Mesenchymal stem cell (in vitro differentiated cells and primary cell): ENCODE results near the gene CNDP2.

Source experiments
- DNase-seq: peaks from one replicate; pipeline ENCODE4 v3.0.0-alpha.2; 2013
- H2AFZ ChIP-seq: one replicate; pipeline ENCODE4 v1.6.1; 2013; ENCODE audit warnings: low read depth, mild to moderate bottlenecking, control low read depth, inconsistent platforms, low read length, moderate library complexity
- H2AK5ac ChIP-seq: 2 replicates; pipeline ENCODE4 v1.6.1; 2013; ENCODE audit warnings: low read length, moderate library complexity, mild to moderate bottlenecking, inconsistent platforms; ENCODE audit not compliant: severe bottlenecking
- H2BK120ac ChIP-seq: one replicate; pipeline ENCODE4 v1.6.1; 2013; ENCODE audit warnings: low read depth, mild to moderate bottlenecking, inconsistent platforms, low read length, moderate library complexity
- H2BK12ac ChIP-seq, 2 experiments: one replicate each; pipeline ENCODE4 v1.6.1; 2013; ENCODE audit warnings: inconsistent platforms in 2 of 2, low read length in 2 of 2, mild to moderate bottlenecking in 2 of 2, moderate library complexity in 2 of 2, control low read depth in 1 of 2
- H2BK15ac ChIP-seq: one replicate; pipeline ENCODE4 v1.6.1; 2013; ENCODE audit warnings: mild to moderate bottlenecking, low read depth, inconsistent platforms; ENCODE audit not compliant: poor library complexity, severe bottlenecking
- H2BK5ac ChIP-seq: 2 replicates; pipeline ENCODE4 v1.6.1; 2013; ENCODE audit warnings: low read depth, mild to moderate bottlenecking, low read length, control low read depth, inconsistent platforms; ENCODE audit not compliant: poor library complexity, severe bottlenecking
- H3K14ac ChIP-seq, 2 experiments: one replicate each; pipeline ENCODE4 v1.6.1; 2013; ENCODE audit warnings: inconsistent platforms in 2 of 2, low read length in 2 of 2, control low read depth in 1 of 2, mild to moderate bottlenecking in 1 of 2, moderate library complexity in 1 of 2
- H3K18ac ChIP-seq, 2 experiments: one replicate each; pipeline ENCODE4 v1.6.1; 2013; ENCODE audit warnings: inconsistent platforms in 2 of 2, low read length in 2 of 2, control low read depth in 1 of 2, low read depth in 1 of 2, mild to moderate bottlenecking in 1 of 2
- H3K23ac ChIP-seq, 2 experiments: one replicate each; pipeline ENCODE4 v1.6.1; 2013; ENCODE audit warnings: inconsistent platforms in 2 of 2, low read length in 2 of 2, mild to moderate bottlenecking in 2 of 2, moderate library complexity in 2 of 2, control low read depth in 1 of 2
- H3K27ac ChIP-seq: 2 replicates; pipeline ENCODE4 v1.5.1; 2013; ENCODE audit warnings: mild to moderate bottlenecking, moderate library complexity, low read length, control low read depth, inconsistent platforms; ENCODE audit not compliant: poor library complexity, severe bottlenecking
- H3K27me3 ChIP-seq, 2 experiments: 2 replicates each; pipeline versions ENCODE4 v1.6.1 to v1.7.0; 2013; ENCODE audit warnings: low read length in 2 of 2, mild to moderate bottlenecking in 2 of 2, moderate library complexity in 2 of 2, control low read depth in 1 of 2, inconsistent platforms in 1 of 2; ENCODE audit not compliant: control insufficient read depth in 1 of 2, insufficient read depth in 1 of 2
- H3K36me3 ChIP-seq, 2 experiments: 2 replicates each; pipeline versions ENCODE4 v1.6.1 to v1.7.0; 2013; ENCODE audit warnings: low read length in 2 of 2, control low read depth in 1 of 2, inconsistent platforms in 1 of 2, low read depth in 1 of 2, mild to moderate bottlenecking in 1 of 2; ENCODE audit not compliant: insufficient read depth in 2 of 2, control insufficient read depth in 1 of 2
- H3K4ac ChIP-seq, 2 experiments: one replicate each; pipeline ENCODE4 v1.6.1; 2013; ENCODE audit warnings: inconsistent platforms in 2 of 2, low read length in 2 of 2, mild to moderate bottlenecking in 2 of 2, moderate library complexity in 2 of 2, control low read depth in 1 of 2, low read depth in 1 of 2
- H3K4me1 ChIP-seq: 2 replicates; pipeline ENCODE4 v1.6.1; 2013; ENCODE audit warnings: low read depth, low read length, control low read depth; ENCODE audit not compliant: control insufficient read depth, insufficient read depth
- H3K4me2 ChIP-seq: 2 replicates; pipeline ENCODE4 v1.6.1; 2013; ENCODE audit warnings: low read length, mild to moderate bottlenecking, inconsistent platforms; ENCODE audit not compliant: poor library complexity, severe bottlenecking
- H3K4me3 ChIP-seq, 2 experiments: 2 replicates each; pipeline versions ENCODE4 v1.5.1 to v1.7.0; 2013; ENCODE audit warnings: low read length in 2 of 2, mild to moderate bottlenecking in 2 of 2, control low read depth in 1 of 2, low read depth in 1 of 2; ENCODE audit not compliant: insufficient read depth in 1 of 2
- H3K79me1 ChIP-seq: replicated peaks from 2 replicates; pipeline ENCODE4 v1.6.1; 2013; ENCODE audit warnings: mild to moderate bottlenecking, control low read depth, low read length, inconsistent platforms; ENCODE audit not compliant: poor library complexity, severe bottlenecking
- H3K9ac ChIP-seq: 2 replicates; pipeline ENCODE4 v1.7.0; 2013; ENCODE audit warnings: mild to moderate bottlenecking, low read length, moderate library complexity
- H3K9me3 ChIP-seq: 2 replicates; pipeline ENCODE4 v1.7.0; 2013; ENCODE audit warnings: mild to moderate bottlenecking, low read length; ENCODE audit not compliant: control insufficient read depth
- H4K8ac ChIP-seq: one replicate; pipeline ENCODE4 v1.6.1; 2013; ENCODE audit warnings: inconsistent platforms, mild to moderate bottlenecking, low read length, moderate library complexity
- H4K91ac ChIP-seq: one replicate; pipeline ENCODE4 v1.6.1; 2013; ENCODE audit warnings: mild to moderate bottlenecking, low read length, inconsistent platforms
- WGBS: methylation state at CpG from one replicate; pipeline ENCODE4 v1.1.7; 2013; ENCODE audit warnings: mixed read lengths; 5-methylcytosine and 5-hydroxymethylcytosine counted together

Gene CNDP2

DNA sequence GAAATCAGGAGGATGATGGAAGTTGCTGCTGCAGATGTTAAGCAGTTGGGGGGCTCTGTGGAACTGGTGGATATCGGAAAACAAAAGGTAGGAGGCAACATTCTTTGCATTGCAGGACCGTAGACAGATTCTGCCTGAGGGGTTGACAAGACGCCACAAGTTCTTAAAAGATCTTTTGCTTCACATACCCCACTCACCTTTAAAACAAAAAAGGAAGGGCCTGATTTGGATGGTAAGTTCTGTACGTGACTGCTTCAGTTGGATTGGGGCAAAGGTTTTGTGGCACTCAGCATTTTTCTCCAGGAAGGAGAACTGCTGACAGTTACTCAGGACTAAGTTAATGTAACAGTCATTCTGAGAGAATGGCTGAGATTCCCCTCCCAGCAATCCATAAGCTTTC, 5.2 kb downstream of the CNDP2 start:
- no peak overlapping the region for H3K14ac ChIP-seq
- no peak overlapping the region for H3K18ac ChIP-seq
- no peaks in the 10 kb centered on the region for H3K9me3 ChIP-seq
- no peak overlapping the region for H2BK15ac ChIP-seq
- H2BK12ac ChIP-seq: peak overlapping the region in 1 of 2 experiments; percentile 35
- H3K23ac ChIP-seq: no peak overlapping the region
- 100% methylated on average over 1 of the region's 4 CpGs for WGBS
- H2AFZ ChIP-seq: no peak overlapping the region
- H3K9ac ChIP-seq: no peak overlapping the region
- H3K27ac ChIP-seq: peak overlapping the region; percentile 85
- no peak overlapping the region for H4K91ac ChIP-seq
- no peaks in the 10 kb centered on the region for H3K27me3 ChIP-seq
- no peak for DNase-seq
- H3K36me3 ChIP-seq: peaks cover 24 to 44% of the 10 kb centered on the region in 2 experiments
- peaks cover 11% of the 10 kb centered on the region for H3K79me1 ChIP-seq
- H3K4ac ChIP-seq: no peak overlapping the region
- peak overlapping the region; percentile 59 for H3K4me2 ChIP-seq
- H3K4me1 ChIP-seq: peaks cover 17% of the 10 kb centered on the region
- no peak overlapping the region for H3K4me3 ChIP-seq
- H2BK120ac ChIP-seq: no peak overlapping the region
- H2AK5ac ChIP-seq: peak overlapping the region; percentile 71
- H4K8ac ChIP-seq: no peak overlapping the region
- peak overlapping the region; percentile 83 for H2BK5ac ChIP-seq

DNA sequence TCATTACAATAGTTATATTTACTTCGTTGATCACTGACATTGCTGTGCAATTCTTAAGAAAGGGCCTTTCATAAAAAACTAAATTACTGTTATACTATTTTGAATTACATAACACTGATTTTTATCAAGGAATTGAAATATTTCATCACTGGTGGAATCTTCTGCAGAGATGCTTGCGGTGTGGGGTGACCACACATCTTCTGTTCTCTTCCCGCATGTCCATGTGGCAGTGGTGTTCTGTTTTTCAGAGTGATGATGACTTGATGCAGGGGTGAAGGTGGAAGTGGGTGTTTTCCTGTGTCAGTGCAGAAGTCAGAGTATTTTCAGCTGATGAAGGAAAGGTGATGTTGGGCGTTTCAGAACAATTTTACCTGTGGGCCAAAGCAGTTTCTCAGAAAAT, 7.0 kb downstream of the CNDP2 start:
- no peak overlapping the region for H3K4me3 ChIP-seq
- H3K27ac ChIP-seq: no peak overlapping the region
- H3K79me1 ChIP-seq: peaks cover 27% of the 10 kb centered on the region
- no peak overlapping the region for H2AFZ ChIP-seq
- no peaks in the 10 kb centered on the region for H3K9me3 ChIP-seq
- H4K91ac ChIP-seq: no peak overlapping the region
- WGBS: 98% methylated on average over 3 of the region's 4 CpGs
- H4K8ac ChIP-seq: no peak overlapping the region
- peaks cover 14% of the 10 kb centered on the region for H3K4me1 ChIP-seq
- no peak overlapping the region for H3K9ac ChIP-seq
- H3K23ac ChIP-seq: no peak overlapping the region
- DNase-seq: no peak
- no peak overlapping the region for H2BK15ac ChIP-seq
- H3K36me3 ChIP-seq: peaks cover 41 to 61% of the 10 kb centered on the region in 2 experiments
- no peak overlapping the region for H2BK12ac ChIP-seq
- no peak overlapping the region for H3K4me2 ChIP-seq
- no peak overlapping the region for H3K18ac ChIP-seq
- no peak overlapping the region for H2BK5ac ChIP-seq
- H2AK5ac ChIP-seq: no peak overlapping the region
- H2BK120ac ChIP-seq: no peak overlapping the region
- H3K4ac ChIP-seq: no peak overlapping the region
- no peak overlapping the region for H3K14ac ChIP-seq
- H3K27me3 ChIP-seq: no peaks in the 10 kb centered on the region

DNA sequence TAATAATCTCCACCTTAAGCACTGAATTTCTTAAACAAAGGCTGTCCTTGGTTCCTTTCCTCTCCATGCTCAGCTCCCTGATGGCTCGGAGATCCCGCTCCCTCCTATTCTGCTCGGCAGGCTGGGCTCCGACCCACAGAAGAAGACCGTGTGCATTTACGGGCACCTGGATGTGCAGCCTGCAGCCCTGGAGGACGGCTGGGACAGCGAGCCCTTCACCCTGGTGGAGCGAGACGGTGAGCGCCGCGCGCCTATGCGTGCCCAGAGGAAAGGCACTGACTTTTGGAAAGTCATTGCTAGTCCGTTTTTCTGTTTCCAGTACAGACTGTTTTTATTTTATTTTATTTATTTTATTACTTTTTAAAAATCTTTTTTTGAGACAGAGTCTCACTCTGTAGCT, 9.6 kb downstream of the CNDP2 start:
- DNase-seq: no peak
- WGBS: 98% methylated on average over 14 of the region's 16 CpGs
- Histone ChIP-seq H3K18ac (no peak overlapping the region), H2AK5ac (no peak overlapping the region), H4K91ac (no peak overlapping the region), H2AFZ (no peak overlapping the region), H3K4me2 (no peak overlapping the region), H3K9ac (no peak overlapping the region), H2BK12ac (no peak overlapping the region), H3K23ac (no peak overlapping the region), H3K27me3 (no peaks in the 10 kb centered on the region), H4K8ac (no peak overlapping the region), H3K36me3 (peaks cover 65 to 84% of the 10 kb centered on the region in 2 experiments), H3K4me1 (peaks cover 14% of the 10 kb centered on the region), H3K79me1 (peaks cover 44% of the 10 kb centered on the region), H3K9me3 (no peaks in the 10 kb centered on the region), H2BK120ac (no peak overlapping the region), H2BK5ac (no peak overlapping the region), H3K14ac (no peak overlapping the region), H3K27ac (no peak overlapping the region), H3K4ac (no peak overlapping the region), H3K4me3 (no peak overlapping the region), H2BK15ac (no peak overlapping the region)

DNA sequence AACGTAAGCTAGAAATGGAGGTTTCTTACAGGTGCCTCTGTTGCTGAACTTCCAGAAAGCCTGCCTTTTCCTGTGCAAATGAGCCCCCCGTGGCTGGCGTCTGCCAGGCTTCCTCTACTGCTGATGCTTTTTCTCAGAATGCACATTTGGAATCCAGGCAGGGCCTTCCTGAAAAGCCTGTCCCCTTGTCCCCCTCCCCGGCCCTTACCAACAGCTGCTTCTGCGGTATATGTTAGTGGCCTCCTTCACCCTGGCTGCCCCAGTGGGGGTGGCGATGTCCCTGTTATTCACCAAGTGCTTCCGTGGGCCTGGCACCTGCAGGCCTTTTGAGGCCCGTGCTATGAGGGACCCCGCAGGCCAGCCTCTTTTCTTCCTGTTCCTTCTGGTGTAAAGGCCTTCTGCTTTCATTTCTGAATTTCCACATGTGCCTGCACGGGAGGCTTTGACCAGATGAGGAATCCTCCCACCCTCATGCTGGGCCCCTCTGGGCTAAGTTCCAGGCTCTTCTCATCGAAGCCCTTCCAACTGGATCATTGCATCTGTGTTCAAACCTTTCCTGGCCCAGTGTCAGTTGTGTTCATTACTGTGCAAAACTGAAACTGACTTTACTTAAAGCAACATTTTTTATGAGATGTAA, 10.4 kb downstream of the CNDP2 start:
- H3K23ac ChIP-seq: no peak overlapping the region
- 94% methylated on average over 11 of the region's 11 CpGs for WGBS
- H2BK120ac ChIP-seq: no peak overlapping the region
- H4K91ac ChIP-seq: no peak overlapping the region
- no peak overlapping the region for H2BK15ac ChIP-seq
- no peak overlapping the region for H3K14ac ChIP-seq
- no peak overlapping the region for H2AFZ ChIP-seq
- H2AK5ac ChIP-seq: no peak overlapping the region
- no peak overlapping the region for H3K4ac ChIP-seq
- no peak overlapping the region for H3K27ac ChIP-seq
- peak overlapping the region in 1 of 2 experiments; percentile 60 for H3K4me3 ChIP-seq
- peaks cover 12% of the 10 kb centered on the region for H3K4me1 ChIP-seq
- H3K79me1 ChIP-seq: peaks cover 47% of the 10 kb centered on the region
- H3K18ac ChIP-seq: no peak overlapping the region
- H2BK12ac ChIP-seq: no peak overlapping the region
- H3K36me3 ChIP-seq: peaks cover 70 to 83% of the 10 kb centered on the region in 2 experiments
- peak overlapping the region; percentile 61 for H3K9ac ChIP-seq
- no peaks in the 10 kb centered on the region for H3K27me3 ChIP-seq
- no peak overlapping the region for H4K8ac ChIP-seq
- no peak overlapping the region for H2BK5ac ChIP-seq
- no peak overlapping the region for H3K4me2 ChIP-seq
- no peaks in the 10 kb centered on the region for H3K9me3 ChIP-seq
- DNase-seq: peak; percentile 7
